COLO829 (cell line): Measurements from ENCODE around the gene ZNF785.
"Not testable (repeated sequence)": the region's sequence is repeated elsewhere in the genome, so short reads cannot be mapped to it uniquely, and the experiment has no call there.

ENCODE experiments used
- DNase-seq: peaks from one replicate; pipeline ENCODE4 v3.0.0; 2012; ENCODE audit warnings: low spot score

Gene ZNF785

DNA sequence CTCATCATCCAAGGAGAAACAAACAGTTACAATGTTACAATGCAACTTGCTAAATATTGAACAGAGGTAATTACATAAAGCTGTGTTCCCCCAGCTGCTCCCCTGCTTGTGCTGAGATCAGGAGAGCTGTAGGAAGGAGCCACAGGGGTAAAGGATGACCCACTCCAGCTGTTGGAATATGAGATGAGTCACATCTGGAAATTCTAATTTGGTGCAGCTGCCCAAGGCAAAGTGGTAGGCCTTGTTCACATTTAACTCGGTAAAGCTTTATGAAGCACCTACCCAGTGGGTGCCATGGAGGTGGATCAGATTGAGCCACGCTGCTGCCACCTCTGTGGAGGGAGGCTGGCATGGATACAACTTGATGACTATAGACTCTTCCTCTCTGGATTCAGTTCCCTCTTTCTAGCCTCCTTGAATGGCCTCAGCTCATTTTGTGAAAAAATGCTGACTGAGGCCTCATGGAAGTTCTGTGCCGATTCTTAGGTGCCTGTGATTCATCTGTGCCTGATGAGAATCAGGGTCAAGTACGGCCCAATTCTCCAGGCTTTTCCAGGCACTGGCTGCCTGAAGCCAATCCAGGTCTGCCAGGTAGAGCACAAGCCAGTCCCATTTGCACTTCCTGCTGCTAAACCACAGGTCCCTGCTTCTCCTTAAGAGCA, 17.2 kb upstream of the ZNF785 start:
- no peak for DNase-seq

GRCh38 chr16:30601966-30602365, 16.5 kb upstream of the ZNF785 start:
- DNase-seq: no peak

GRCh38 chr16:30600929-30601328, 15.4 kb upstream of the ZNF785 start:
- DNase-seq: no peak

DNA sequence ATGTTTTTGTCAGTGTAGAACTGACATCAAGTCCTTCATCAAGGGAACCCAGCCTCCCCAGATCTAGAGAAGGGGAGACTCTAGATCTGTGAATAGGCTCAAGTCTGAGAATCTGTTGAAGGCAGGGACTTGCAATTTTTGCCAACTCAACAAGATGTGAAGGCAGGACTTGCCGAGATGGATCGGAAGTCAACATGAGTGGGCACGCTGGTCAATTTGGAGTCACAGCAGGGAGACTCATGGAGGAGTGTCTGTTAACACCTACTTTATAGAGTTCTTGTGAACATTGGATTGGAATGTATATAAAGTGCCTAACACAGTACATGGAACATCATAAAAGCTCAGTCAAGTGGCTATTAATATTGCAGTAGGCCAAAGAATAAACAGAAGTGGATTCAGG, 14.7 kb upstream of the ZNF785 start:
- no peak for DNase-seq

- no peak for DNase-seq
Observed at GRCh38 chr16:30592871-30593270, 7.4 kb upstream of the ZNF785 start.

DNA sequence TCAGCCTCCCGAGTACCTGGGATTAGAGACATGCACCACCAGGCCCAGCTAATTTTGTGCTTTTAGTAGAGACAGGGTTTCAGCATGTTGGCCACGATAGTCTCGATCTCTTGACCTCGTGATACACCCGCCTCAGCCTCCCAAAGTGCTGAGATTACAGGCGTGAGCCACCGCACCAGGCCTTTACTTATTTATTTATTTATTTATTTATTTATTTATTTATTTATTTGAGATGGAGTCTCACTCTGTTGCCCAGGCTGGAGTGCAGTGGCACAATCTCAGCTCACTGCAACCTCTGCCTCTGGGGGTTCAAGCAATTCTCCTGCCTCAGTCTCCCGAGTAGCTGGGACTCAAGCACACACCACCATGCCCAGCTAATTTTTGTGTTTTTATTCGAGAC, 5.4 kb upstream of the ZNF785 start:
- not testable (repeated sequence) for DNase-seq

DNA sequence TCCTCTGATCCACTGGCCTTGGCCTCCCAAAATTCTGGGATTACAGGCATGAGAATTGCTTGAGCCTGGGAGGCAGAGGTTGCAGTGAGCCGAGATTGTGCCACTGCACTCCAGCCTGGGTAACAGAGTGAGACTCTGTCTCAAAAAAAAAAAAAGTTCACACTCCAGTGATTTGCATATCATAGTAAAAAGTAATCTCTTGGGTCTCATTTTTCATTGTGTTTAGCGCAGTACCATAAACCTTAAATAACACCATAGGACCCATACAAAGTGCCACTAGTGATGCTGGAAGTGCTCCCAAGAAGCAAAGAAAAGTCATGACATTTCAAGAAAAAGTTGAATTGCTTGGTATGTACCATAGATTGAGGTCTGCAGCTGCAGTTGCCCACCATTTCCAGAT, 4.1 kb upstream of the ZNF785 start:
- DNase-seq: not testable (repeated sequence)

DNA sequence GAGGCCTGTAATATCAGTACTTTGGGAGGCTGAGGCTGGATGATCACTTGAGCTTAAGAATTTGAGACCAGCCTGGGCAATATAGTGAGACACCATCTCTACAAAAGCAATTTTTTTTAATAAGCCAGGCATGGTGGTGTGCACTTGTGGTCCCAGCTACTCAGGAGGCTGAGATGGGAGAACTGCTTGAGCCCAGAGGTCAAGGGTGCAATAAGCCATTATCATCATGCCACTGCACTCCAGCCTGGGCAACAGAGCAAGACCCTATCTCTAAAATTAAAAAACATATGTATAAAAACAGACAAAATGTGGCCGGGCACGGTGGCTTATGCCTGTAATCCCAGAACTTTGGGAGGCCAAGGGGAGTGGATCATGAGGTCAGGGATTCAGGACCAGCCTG, 3.2 kb upstream of the ZNF785 start:
- DNase-seq: no peak

- no peak for DNase-seq
Observed at GRCh38 chr16:30585022-30585399, 486 bp downstream of the ZNF785 start.

DNA sequence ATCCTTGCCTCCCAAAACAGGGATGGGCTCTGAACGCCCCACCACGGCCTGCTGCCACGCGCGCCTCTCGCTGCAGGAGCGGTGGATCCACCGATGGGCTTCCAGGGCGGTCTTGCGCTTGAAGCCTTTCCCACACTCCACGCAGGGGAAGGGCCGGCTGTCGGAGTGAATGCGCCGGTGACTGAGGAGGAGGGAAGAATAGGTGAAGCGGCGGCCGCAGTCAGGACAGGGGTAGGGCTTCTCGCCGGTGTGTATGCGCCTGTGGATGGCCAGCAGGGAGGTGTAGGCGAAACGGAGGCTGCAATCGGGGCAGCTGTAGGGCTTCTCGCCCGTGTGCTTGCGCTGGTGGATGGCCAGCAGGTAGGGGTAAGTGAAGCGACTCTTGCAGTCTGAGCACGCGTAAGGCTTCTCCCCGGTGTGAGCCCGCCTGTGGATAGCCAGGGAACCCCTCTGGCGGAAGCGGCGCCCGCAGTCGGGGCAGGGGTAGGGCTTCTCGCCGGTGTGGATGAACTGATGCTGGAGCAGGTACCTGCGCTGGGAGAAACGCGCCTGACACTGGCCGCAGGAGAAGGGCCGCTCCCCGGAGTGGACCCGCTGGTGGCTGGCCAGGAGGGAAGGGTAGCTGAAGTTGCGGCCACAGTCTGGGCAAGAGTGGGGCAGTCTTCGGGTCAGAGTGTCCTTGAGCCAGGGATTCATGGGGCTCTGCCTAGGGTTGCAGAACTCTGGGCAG, 2.7 kb downstream of the ZNF785 start:
- DNase-seq: no peak

GRCh38 chr16:30581457-30581856, 4.0 kb downstream of the ZNF785 start:
- DNase-seq: no peak

GRCh38 chr16:30574678-30575077, 10.8 kb downstream of the ZNF785 start:
- no peak for DNase-seq

DNA sequence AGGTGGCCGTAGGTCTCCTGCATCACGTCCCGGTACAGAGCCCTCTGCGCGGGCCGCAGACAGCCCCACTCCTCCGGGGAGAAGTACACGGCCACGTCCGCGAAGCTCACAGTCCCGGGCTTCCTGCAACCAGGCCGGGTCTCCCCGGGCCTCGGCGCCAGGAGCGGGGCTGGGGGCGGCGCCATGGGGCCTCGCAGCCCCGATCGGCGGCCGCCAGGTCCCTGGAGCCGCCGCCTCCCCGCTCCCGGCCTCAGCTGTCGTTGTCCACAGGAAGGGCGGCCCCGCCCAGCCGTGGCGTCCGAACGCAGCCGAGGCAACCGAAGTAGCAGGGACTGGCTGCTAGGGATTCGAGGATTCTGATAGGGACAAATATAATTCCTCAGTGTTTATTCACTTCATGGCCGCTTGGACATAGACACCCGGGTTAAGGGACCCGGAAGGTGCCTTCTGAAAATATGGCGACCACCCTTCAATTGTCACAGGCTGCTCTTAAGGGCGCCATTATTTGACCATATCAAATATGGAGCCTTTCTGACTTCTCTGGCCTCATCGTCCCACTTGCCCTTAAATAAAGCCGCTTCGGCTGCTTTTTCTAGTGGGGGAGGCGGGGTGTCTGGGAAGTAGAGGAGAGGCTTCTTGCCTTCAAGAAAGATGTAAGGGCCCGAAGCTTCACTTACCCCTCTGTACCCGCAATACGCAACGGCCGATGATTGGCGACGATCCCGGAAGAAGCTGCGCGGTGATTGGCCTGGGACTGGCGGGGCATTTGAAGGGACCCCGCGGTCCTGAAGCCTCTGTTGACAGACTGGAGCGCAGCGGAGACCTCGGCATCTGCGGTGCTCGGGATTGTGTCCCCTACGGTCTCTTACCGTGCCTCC, 13.8 kb downstream of the ZNF785 start, which contains the start of gene ZNF688:
TSS of gene ZNF688 (minus strand) at position 270 of the 878 bp plus-strand sequence. CDS start at position 185, 85 bp downstream.
- DNase-seq: peak; percentile 89

- no peak for DNase-seq
Observed at GRCh38 chr16:30570636-30571444, 14.7 kb downstream of the ZNF785 start.

DNA sequence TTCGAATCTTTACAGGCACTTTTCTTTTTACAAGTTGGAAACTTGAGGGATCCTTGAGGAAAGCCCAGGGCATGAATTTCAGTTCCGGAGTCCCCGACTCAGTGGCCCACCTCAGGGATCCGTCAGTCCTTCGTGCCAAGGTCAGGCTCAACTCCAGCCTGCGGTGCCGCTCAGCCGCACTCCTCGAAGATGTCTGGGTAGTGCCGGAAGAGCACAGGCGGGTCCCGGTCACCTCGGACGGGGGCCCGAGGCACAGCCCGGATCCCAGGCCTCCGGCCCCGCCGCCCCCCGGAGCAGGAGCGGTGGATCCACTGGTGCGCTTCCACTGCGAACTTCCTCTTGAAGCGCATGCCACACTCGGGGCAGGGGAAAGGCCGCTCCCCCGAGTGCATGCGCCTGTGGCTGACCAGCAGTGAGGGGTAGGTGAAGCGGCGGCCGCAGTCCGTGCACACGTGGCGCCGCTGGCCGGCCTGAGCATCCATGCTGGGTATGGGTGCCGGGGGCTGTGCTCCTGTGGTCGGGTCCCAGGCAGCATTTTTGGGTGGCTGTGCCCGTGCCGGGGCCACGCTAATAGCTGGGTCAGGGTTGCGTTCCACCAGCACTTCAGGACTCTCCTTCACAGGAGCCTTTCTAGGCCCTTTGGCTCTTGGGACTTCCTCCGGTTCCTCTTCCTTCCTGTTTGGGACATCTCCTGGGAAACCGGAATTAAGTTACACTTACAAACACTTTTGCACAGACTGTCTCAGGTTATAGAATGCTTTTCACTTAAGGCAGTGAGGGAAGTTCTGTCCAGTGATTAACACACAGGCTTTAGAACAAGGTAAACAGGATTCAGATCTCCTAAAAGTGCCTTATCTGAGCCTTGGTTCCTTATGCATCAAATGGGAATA, 15.5 kb downstream of the ZNF785 start:
- no peak for DNase-seq

GRCh38 chr16:30569281-30569680, 16.2 kb downstream of the ZNF785 start:
- no peak for DNase-seq

DNA sequence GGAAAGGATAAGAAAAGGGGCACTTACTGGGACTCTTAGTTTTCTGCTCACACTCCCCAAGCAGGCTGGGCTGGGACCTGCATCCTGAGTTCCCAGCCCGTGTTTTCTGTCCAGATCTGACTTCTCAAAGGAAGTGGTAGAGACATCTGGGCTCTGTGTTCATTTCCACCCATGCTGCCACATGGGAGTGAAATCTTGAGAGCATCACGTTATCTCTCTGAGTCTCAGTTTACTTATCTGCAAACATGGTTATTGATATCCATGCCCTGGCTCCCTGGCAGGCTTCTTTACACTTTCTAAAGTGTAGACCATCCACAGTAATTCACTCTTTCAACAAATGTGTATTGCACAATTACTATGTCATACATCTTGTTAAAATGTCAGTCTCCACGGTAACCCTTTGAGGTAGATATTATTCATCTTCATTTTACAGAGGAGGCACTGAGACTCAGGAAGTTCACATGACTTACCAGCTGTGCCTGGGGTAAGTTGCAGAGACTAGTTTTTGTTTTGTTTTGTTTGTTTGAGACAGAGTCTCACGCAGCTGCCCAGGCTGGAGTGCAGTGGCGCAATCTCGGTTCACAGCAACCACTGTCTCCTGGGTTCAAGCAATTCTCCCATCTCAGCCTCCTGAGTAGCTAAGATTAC, 17.4 kb downstream of the ZNF785 start:
- DNase-seq: peak; percentile 85

DNA sequence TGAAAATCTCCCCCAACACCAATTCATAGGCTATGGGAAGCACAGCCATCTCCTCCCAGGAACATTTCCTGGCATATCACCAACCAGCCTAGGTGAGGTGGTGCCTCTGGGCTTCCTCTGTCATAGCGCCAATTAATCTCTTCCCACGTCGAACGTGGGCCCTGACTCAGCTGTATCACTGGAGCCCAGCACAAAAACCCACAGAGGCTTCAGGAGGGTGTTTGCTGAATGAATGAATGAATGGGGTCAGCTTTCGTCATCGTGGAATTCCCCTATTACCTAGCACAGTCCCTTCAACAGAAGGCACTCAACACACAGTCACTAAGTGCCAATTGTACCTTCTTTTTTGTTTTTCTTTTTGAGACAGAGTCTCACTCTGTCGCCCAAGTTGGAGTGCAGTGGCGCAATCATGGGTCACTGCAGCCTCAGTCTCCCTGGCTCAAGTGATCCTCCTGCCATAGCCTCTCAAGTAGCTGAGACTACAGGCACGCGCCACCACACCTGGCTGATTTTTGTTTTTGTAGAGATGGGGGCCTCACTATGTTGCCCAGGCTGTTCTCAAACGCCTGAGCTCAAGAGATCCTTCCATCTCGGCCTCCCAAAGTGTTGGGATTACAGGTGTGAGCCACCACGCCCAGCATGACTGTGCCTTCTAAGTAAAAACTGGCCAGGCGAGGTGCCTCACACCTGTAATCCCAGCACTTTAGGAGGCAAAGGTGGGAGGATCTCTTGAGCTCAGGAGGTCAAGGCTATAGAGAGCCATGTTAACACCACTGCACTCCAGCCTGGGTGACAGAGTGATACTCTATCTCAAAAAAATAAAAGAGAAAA, 18.1 kb downstream of the ZNF785 start:
- DNase-seq: no peak

- no peak for DNase-seq
Observed at GRCh38 chr16:30566531-30566930, 19.0 kb downstream of the ZNF785 start.
